H9 (cell line): ENCODE data around the gene RHBDL1. TPM values are rescaled to one million over a fixed set of nuclear protein-coding genes. Genes with fewer than 3 reads are reported as not detected.

Experiments used
- DNase-seq: peaks from one replicate; pipeline ENCODE4 v3.0.0-alpha.2; 2017
- H2AFZ ChIP-seq: one replicate; pipeline ENCODE4 v1.6.1; 2013; ENCODE audit warnings: mild to moderate bottlenecking, low read length, control low read depth, moderate library complexity
- H2AK5ac ChIP-seq: 2 replicates; pipeline ENCODE4 v1.6.1; 2013; ENCODE audit warnings: low read length, control low read depth, mixed read lengths; ENCODE audit not compliant: insufficient read length
- H2BK120ac ChIP-seq: one replicate; pipeline ENCODE4 v1.6.1; 2013; ENCODE audit warnings: low read depth, mild to moderate bottlenecking, low read length, control low read depth, inconsistent platforms; ENCODE audit not compliant: poor library complexity, severe bottlenecking
- H2BK12ac ChIP-seq: 2 replicates; pipeline ENCODE4 v1.6.1; 2013; ENCODE audit warnings: low read length, control low read depth, mixed read lengths, low read depth; ENCODE audit not compliant: insufficient read length
- H2BK15ac ChIP-seq: 2 replicates; pipeline ENCODE4 v1.6.1; 2013; ENCODE audit warnings: low read depth, low read length, control low read depth
- H2BK20ac ChIP-seq: one replicate; pipeline ENCODE4 v1.6.1; 2013; ENCODE audit warnings: low read depth, mild to moderate bottlenecking, low read length, control low read depth, inconsistent platforms; ENCODE audit not compliant: poor library complexity, severe bottlenecking
- H2BK5ac ChIP-seq: 2 replicates; pipeline ENCODE4 v1.6.1; 2013; ENCODE audit warnings: low read length, control low read depth, mixed read lengths; ENCODE audit not compliant: insufficient read length
- H3K14ac ChIP-seq: 2 replicates; pipeline ENCODE4 v1.6.1; 2013; ENCODE audit warnings: low read length, control low read depth; ENCODE audit not compliant: insufficient read depth
- H3K18ac ChIP-seq: 2 replicates; pipeline ENCODE4 v1.6.1; 2013; ENCODE audit warnings: low read depth, mild to moderate bottlenecking, mixed read lengths, low read length, control low read depth; ENCODE audit not compliant: insufficient read length
- H3K23ac ChIP-seq: 2 replicates; pipeline ENCODE4 v1.6.1; 2013; ENCODE audit warnings: low read length, control low read depth, mixed read lengths, low read depth; ENCODE audit not compliant: insufficient read length
- H3K23me2 ChIP-seq: 2 replicates; pipeline ENCODE4 v1.6.1; 2013; ENCODE audit warnings: low read depth, mild to moderate bottlenecking, mixed read lengths, low read length, control low read depth; ENCODE audit not compliant: insufficient read length, poor library complexity, severe bottlenecking
- H3K27ac ChIP-seq: 2 replicates; pipeline ENCODE4 v1.5.1; 2013; ENCODE audit warnings: low read length, control low read depth, mixed read lengths, low read depth; ENCODE audit not compliant: insufficient read length
- H3K27me3 ChIP-seq: 2 replicates; pipeline ENCODE4 v1.6.1; 2013; ENCODE audit warnings: low read length, control low read depth, inconsistent platforms; ENCODE audit not compliant: insufficient read depth
- H3K4ac ChIP-seq: 2 replicates; pipeline ENCODE4 v1.6.1; 2013; ENCODE audit warnings: low read depth, mild to moderate bottlenecking, control low read depth, inconsistent platforms, low read length, moderate library complexity
- H3K4me1 ChIP-seq: 2 replicates; pipeline ENCODE4 v1.6.1; 2013; ENCODE audit warnings: low read length, control low read depth, inconsistent platforms; ENCODE audit not compliant: insufficient read depth
- H3K4me2 ChIP-seq: 2 replicates; pipeline ENCODE4 v1.6.1; 2013; ENCODE audit warnings: low read length, control low read depth, mixed read lengths; ENCODE audit not compliant: insufficient read length, insufficient read depth
- H3K56ac ChIP-seq: 2 replicates; pipeline ENCODE4 v1.6.1; 2013; ENCODE audit warnings: low read depth, mild to moderate bottlenecking, mixed read lengths, low read length, control low read depth; ENCODE audit not compliant: insufficient read length
- H3K79me1 ChIP-seq: 2 replicates; pipeline ENCODE4 v1.6.1; 2013; ENCODE audit warnings: low read depth, mild to moderate bottlenecking, moderate library complexity, low read length, control low read depth, inconsistent platforms; ENCODE audit not compliant: insufficient read depth, poor library complexity, severe bottlenecking
- H3K79me2 ChIP-seq: 2 replicates; pipeline ENCODE4 v1.6.1; 2013; ENCODE audit warnings: low read length, control low read depth, inconsistent platforms; ENCODE audit not compliant: insufficient read depth
- H3K9ac ChIP-seq: 2 replicates; pipeline ENCODE4 v1.6.1; 2013; ENCODE audit warnings: low read length, control low read depth, mixed read lengths; ENCODE audit not compliant: insufficient read length; ENCODE audit errors: extremely low read depth
- H3K9me3 ChIP-seq: one replicate; pipeline ENCODE4 v1.6.1; 2013; ENCODE audit warnings: low read depth, low read length, inconsistent platforms; ENCODE audit not compliant: control insufficient read depth
- H3T11ph ChIP-seq: one replicate; pipeline ENCODE4 v1.6.1; 2013; ENCODE audit warnings: mild to moderate bottlenecking, low read length, control low read depth, inconsistent platforms
- H4K20me1 ChIP-seq: one replicate; pipeline ENCODE4 v1.6.1; 2013; ENCODE audit not compliant: control insufficient read depth, insufficient read length, insufficient read depth
- H4K5ac ChIP-seq: 2 replicates; pipeline ENCODE4 v1.6.1; 2013; ENCODE audit warnings: low read depth, mild to moderate bottlenecking, mixed read lengths, low read length, control low read depth; ENCODE audit not compliant: insufficient read length
- H4K8ac ChIP-seq: replicated peaks from 2 replicates; pipeline ENCODE4 v1.6.1; 2013; ENCODE audit warnings: low read length, control low read depth, mixed read lengths, low read depth; ENCODE audit not compliant: insufficient read length
- H4K91ac ChIP-seq: 2 replicates; pipeline ENCODE4 v1.6.1; 2013; ENCODE audit warnings: low read depth, mild to moderate bottlenecking, moderate library complexity, mixed read lengths, low read length, control low read depth; ENCODE audit not compliant: insufficient read length
- H3K27ac Mint-ChIP-seq, 3 experiments: 2 replicates in 2 of 3; 3 replicates in 1 of 3; pipeline ENCODE4 v1.8.0; 2020 to 2021; ENCODE audit warnings: mixed read lengths in 3 of 3, mild to moderate bottlenecking in 1 of 3, moderate library complexity in 1 of 3
- H3K27me3 Mint-ChIP-seq: 2 replicates; pipeline ENCODE4 v1.8.0; 2021; ENCODE audit warnings: low read depth, mild to moderate bottlenecking, moderate library complexity, mixed read lengths
- H3K36me3 Mint-ChIP-seq, 3 experiments: 2 replicates in 2 of 3; 3 replicates in 1 of 3; pipeline ENCODE4 v1.8.0; 2020 to 2021; ENCODE audit warnings: low read depth in 3 of 3, mixed read lengths in 3 of 3; ENCODE audit not compliant: insufficient read depth in 1 of 3
- H3K4me1 Mint-ChIP-seq, 2 experiments: 2 replicates each; pipeline ENCODE4 v1.8.0; 2020; ENCODE audit warnings: mixed read lengths in 2 of 2
- H3K4me3 Mint-ChIP-seq, 2 experiments: 2 replicates in 1 of 2; 3 replicates in 1 of 2; pipeline ENCODE4 v1.8.0; 2020 to 2021; ENCODE audit warnings: mild to moderate bottlenecking in 2 of 2, mixed read lengths in 2 of 2, moderate library complexity in 1 of 2
- H3K9me3 Mint-ChIP-seq, 2 experiments: 2 replicates in 1 of 2; 3 replicates in 1 of 2; pipeline ENCODE4 v1.8.0; 2020; ENCODE audit warnings: mild to moderate bottlenecking in 2 of 2, mixed read lengths in 2 of 2, moderate library complexity in 1 of 2
- CTCF ChIP-seq: fragments of 200-600 bp; sonication (generic); conservative IDR thresholded peaks from 3 replicates; pipeline ENCODE4 v1.8.0; 2021; ENCODE audit warnings: antibody characterized with exemption, mild to moderate bottlenecking
- WGBS: extraction: QIAGEN DNeasy Blood & Tissue Kit; methylation state at CpG from one replicate; pipeline ENCODE4 v1.1.7; 2013; ENCODE audit warnings: missing lambda C conversion rate, low lambda C conversion rate, mixed read lengths; ENCODE audit not compliant: insufficient read length; ENCODE audit errors: extremely low coverage; 5-methylcytosine and 5-hydroxymethylcytosine counted together
- total RNA-seq: library from RNA; stranded (reverse); gene quantifications from 2 replicates; pipeline ENCODE4 v1.2.1, GENCODE V29; 2021

Gene RHBDL1
- total RNA-seq, 1 experiment from 2014 or later: 7.6 TPM

DNA sequence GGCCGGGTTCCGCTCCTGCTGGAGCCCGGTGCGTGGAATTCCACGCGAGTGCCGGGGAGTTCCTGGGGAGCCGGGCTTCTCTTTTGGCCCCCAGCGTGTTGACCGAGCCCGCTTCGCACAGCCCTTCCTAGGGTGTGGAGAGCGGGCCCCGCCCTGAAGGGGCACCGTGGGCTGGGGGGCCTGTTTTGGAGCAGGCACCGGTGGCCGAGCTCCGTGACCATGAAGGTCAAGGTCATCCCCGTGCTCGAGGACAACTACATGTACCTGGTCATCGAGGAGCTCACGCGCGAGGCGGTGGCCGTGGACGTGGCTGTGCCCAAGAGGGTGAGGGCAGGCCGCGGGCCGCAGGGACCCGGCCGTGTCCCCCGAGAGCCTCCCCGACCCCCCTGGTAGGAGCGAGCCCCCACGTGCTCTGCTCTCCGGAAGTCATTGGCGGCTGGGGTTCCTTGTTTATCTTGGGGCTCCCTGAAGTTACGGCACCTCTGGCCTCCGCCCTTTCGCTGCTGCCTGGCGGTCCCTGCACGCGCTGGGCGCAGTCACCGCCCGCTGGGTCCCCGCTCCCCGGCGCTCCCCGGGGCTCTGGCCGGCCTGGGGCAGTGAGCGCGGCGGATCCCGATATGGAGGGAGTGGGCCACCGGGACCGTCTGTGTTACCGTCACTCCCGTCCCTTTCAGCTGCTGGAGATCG lies 52.0 kb downstream of the RHBDL1 start:
- no peak overlapping the region for H3K9ac ChIP-seq
- H3K23me2 ChIP-seq: peaks cover 11% of the 10 kb centered on the region
- peak overlapping the region; percentile 87 for H3K4me2 ChIP-seq
- peak overlapping the region; percentile 35; the same call in 1 of the 2 replicates for H3K14ac ChIP-seq
- H2BK5ac ChIP-seq: no peak overlapping the region
- H4K20me1 ChIP-seq: no peaks in the 10 kb centered on the region
- H3K9me3 Mint-ChIP-seq: no peaks in the 10 kb centered on the region
- H2BK20ac ChIP-seq: no peak overlapping the region
- peak overlapping the region; percentile 53 for H3K18ac ChIP-seq
- no peaks in the 10 kb centered on the region for H3K27me3 ChIP-seq
- H4K91ac ChIP-seq: no peak overlapping the region
- H3K9me3 ChIP-seq: no peaks in the 10 kb centered on the region
- no peak overlapping the region for H3K27ac Mint-ChIP-seq
- no peak overlapping the region for H3T11ph ChIP-seq
- no peak overlapping the region for H3K4ac ChIP-seq
- no peaks in the 10 kb centered on the region for H3K79me2 ChIP-seq
- no peaks in the 10 kb centered on the region for H3K4me1 Mint-ChIP-seq
- H2AFZ ChIP-seq: no peak overlapping the region
- H2BK12ac ChIP-seq: no peak overlapping the region
- peak overlapping the region; percentile 47 to 72 for H3K4me3 Mint-ChIP-seq
- H3K36me3 Mint-ChIP-seq: peaks cover 0 to 7% (median 5%) of the 10 kb centered on the region in 3 experiments; a peak in 3 of 7 replicates
- H3K79me1 ChIP-seq: no peaks in the 10 kb centered on the region
- H2BK120ac ChIP-seq: no peak overlapping the region
- no peak overlapping the region for H3K23ac ChIP-seq
- H4K5ac ChIP-seq: no peak overlapping the region
- DNase-seq: no peak
- no peak overlapping the region for H2BK15ac ChIP-seq
- no peak overlapping the region for H4K8ac ChIP-seq
- no peaks in the 10 kb centered on the region for H3K4me1 ChIP-seq
- no peak for TF ChIP-seq CTCF
- peaks cover 14% of the 10 kb centered on the region for H3K27me3 Mint-ChIP-seq
- no peak overlapping the region for H3K27ac ChIP-seq
- no CpG with 5 or more reads among the region's 61 CpGs for WGBS
- no peak overlapping the region for H3K56ac ChIP-seq
- H2AK5ac ChIP-seq: no peak overlapping the region

Other genes with a start within 250 kb of the RHBDL1 start
- gene CAPN15, start 148.0 kb upstream of the RHBDL1 start, total RNA-seq: 71.2 and 76.4 TPM in 2 replicates
- gene PRR35, start 115.3 kb upstream of the RHBDL1 start, total RNA-seq: 0.33 and 0.50 TPM in 2 replicates
- 0.26 and 0.42 TPM in 2 replicates for gene NHLRC4, start 108.7 kb upstream of the RHBDL1 start, total RNA-seq
- gene PIGQ, start 105.7 kb upstream of the RHBDL1 start, total RNA-seq: 58.0 and 65.5 TPM in 2 replicates
- gene RAB40C, start 85.6 kb upstream of the RHBDL1 start, total RNA-seq: 19.1 and 20.4 TPM in 2 replicates
- gene WFIKKN1, start 44.7 kb upstream of the RHBDL1 start, total RNA-seq: 8.3 and 8.7 TPM in 2 replicates
- gene METTL26, start 39.4 kb upstream of the RHBDL1 start, total RNA-seq: 108 and 109 TPM in 2 replicates
- 50.5 and 52.5 TPM in 2 replicates for gene MCRIP2, start 33.8 kb upstream of the RHBDL1 start, total RNA-seq
- gene WDR90, start 26.3 kb upstream of the RHBDL1 start, total RNA-seq: 61.8 and 68.2 TPM in 2 replicates
- 206 and 210 TPM in 2 replicates for gene RHOT2, start 7.5 kb upstream of the RHBDL1 start, total RNA-seq
- gene STUB1, start 4.7 kb downstream of the RHBDL1 start, total RNA-seq: 95.6 and 102 TPM in 2 replicates
- 50.1 and 52.7 TPM in 2 replicates for gene JMJD8, start 8.7 kb downstream of the RHBDL1 start, total RNA-seq
- gene WDR24, start 14.7 kb downstream of the RHBDL1 start, total RNA-seq: 18.3 and 19.5 TPM in 2 replicates
- 9.6 and 10.7 TPM in 2 replicates for gene FBXL16, start 30.1 kb downstream of the RHBDL1 start, total RNA-seq
- 26.2 and 28.9 TPM in 2 replicates for gene METRN, start 39.4 kb downstream of the RHBDL1 start, total RNA-seq
- 31.5 and 34.8 TPM in 2 replicates for gene ANTKMT, start 45.5 kb downstream of the RHBDL1 start, total RNA-seq
- 12.1 TPM in 2 replicates for gene CCDC78, start 50.8 kb downstream of the RHBDL1 start, total RNA-seq
- gene HAGHL, start 51.4 kb downstream of the RHBDL1 start, total RNA-seq: 21.3 and 25.2 TPM in 2 replicates
- gene CIAO3, start 65.3 kb downstream of the RHBDL1 start, total RNA-seq: 21.9 and 26.4 TPM in 2 replicates
- 0.22 and 0.31 TPM in 2 replicates for gene MSLN, start 85.1 kb downstream of the RHBDL1 start, total RNA-seq
- gene RPUSD1, start 112.7 kb downstream of the RHBDL1 start, total RNA-seq: 48.6 and 52.2 TPM in 2 replicates
- 120 and 127 TPM in 2 replicates for gene CHTF18, start 112.9 kb downstream of the RHBDL1 start, total RNA-seq
- not detected in 2 replicates for gene GNG13, start 125.1 kb downstream of the RHBDL1 start, total RNA-seq